H1 (cell line): ENCODE data around the gene CRHR2. TPM values are rescaled to one million over a fixed set of nuclear protein-coding genes. Genes with fewer than 3 reads are reported as not detected.

Experiments used
- CTCF ChIA-PET: fragments of 300-600 bp; sonication (Branson Sonifier 250); formaldehyde crosslinking; loops from one replicate; lab custom pipeline; 2021; ENCODE audit not compliant: partially characterized antibody; lab: Charles Lee
- POLR2A ChIA-PET: fragments of 300-600 bp; sonication (Branson Sonifier 250); formaldehyde crosslinking; loops from one replicate; lab custom pipeline; 2021; ENCODE audit warnings: inconsistent platforms; ENCODE audit not compliant: partially characterized antibody; lab: Charles Lee
- DNase-seq, 2 experiments: peaks; one replicate each; pipeline versions ENCODE4 v3.0.0 to v3.0.0-alpha.2; 2010 to 2022; ENCODE audit warnings: low spot score in 2 of 2, low read depth in 1 of 2, mixed read lengths in 1 of 2
- FAIRE-seq: peaks from 2 replicates; lab custom pipeline; 2011; peaks lifted over from hg19 to GRCh38; lab: Jason Lieb, UNC
- H2AFZ ChIP-seq: 2 replicates; pipeline ENCODE4 v1.8.1; 2012; ENCODE audit warnings: low read length, inconsistent platforms
- H2AK5ac ChIP-seq: 2 replicates; pipeline ENCODE4 v1.6.1; 2013; ENCODE audit warnings: low read depth, low read length
- H2BK120ac ChIP-seq: replicated peaks from 2 replicates; pipeline ENCODE3; 2013; ENCODE audit warnings: low read depth, low read length, inconsistent platforms
- H2BK12ac ChIP-seq: 2 replicates; pipeline ENCODE4 v1.6.1; 2013; ENCODE audit warnings: low read depth, low read length
- H2BK15ac ChIP-seq: 2 replicates; pipeline ENCODE4 v1.6.1; 2013; ENCODE audit warnings: low read length
- H2BK20ac ChIP-seq: 2 replicates; pipeline ENCODE4 v1.6.1; 2013; ENCODE audit warnings: low read length
- H2BK5ac ChIP-seq: 2 replicates; pipeline ENCODE4 v1.6.1; 2013; ENCODE audit warnings: low read depth, low read length
- H3K14ac ChIP-seq: 2 replicates; pipeline ENCODE4 v1.6.1; 2013; ENCODE audit warnings: inconsistent platforms; ENCODE audit not compliant: insufficient read length
- H3K18ac ChIP-seq: 2 replicates; pipeline ENCODE4 v1.6.1; 2013; ENCODE audit warnings: low read length; ENCODE audit errors: extremely low read depth
- H3K23ac ChIP-seq: 2 replicates; pipeline ENCODE4 v1.6.1; 2013; ENCODE audit warnings: inconsistent platforms; ENCODE audit not compliant: insufficient read length
- H3K23me2 ChIP-seq: 2 replicates; pipeline ENCODE4 v1.6.1; 2013; ENCODE audit warnings: low read depth, low read length
- H3K27ac ChIP-seq: 2 replicates; pipeline ENCODE4 v1.6.1; 2011; ENCODE audit warnings: low read depth, low read length, inconsistent platforms
- H3K27me3 ChIP-seq, 4 experiments: replicated peaks in 1 of 4; 1 replicate in 1 of 4; 2 replicates in 3 of 4; pipeline versions ENCODE4 v1.6.1 to v1.8.1; 2011 to 2013; ENCODE audit warnings: low read length in 3 of 4, mild to moderate bottlenecking in 3 of 4, inconsistent platforms in 2 of 4, mixed read lengths in 2 of 4, moderate library complexity in 1 of 4; ENCODE audit not compliant: control insufficient read depth in 3 of 4, insufficient read depth in 3 of 4; ENCODE audit errors: extremely low read depth in 1 of 4
- H3K36me3 ChIP-seq, 4 experiments: 2 replicates each; pipeline versions ENCODE4 v1.6.1 to v1.8.1; 2011 to 2013; ENCODE audit warnings: mild to moderate bottlenecking in 4 of 4, low read length in 3 of 4, moderate library complexity in 2 of 4, control low read depth in 1 of 4, inconsistent platforms in 1 of 4; ENCODE audit not compliant: insufficient read depth in 4 of 4, control insufficient read depth in 2 of 4
- H3K4ac ChIP-seq: replicated peaks from 2 replicates; pipeline ENCODE3; 2013; ENCODE audit warnings: low read length, low read depth, mixed read lengths, inconsistent platforms; ENCODE audit not compliant: insufficient read length
- H3K4me1 ChIP-seq, 4 experiments: replicated peaks in 1 of 4; 1 replicate in 1 of 4; 2 replicates in 3 of 4; pipeline versions ENCODE4 v1.6.1 to v1.8.1; 2011 to 2013; ENCODE audit warnings: low read length in 3 of 4, inconsistent platforms in 2 of 4, mixed read lengths in 1 of 4; ENCODE audit not compliant: insufficient read depth in 4 of 4, control insufficient read depth in 3 of 4
- H3K4me2 ChIP-seq, 2 experiments: 2 replicates each; pipeline versions ENCODE4 v1.6.1 to v1.8.1; 2011 to 2013; ENCODE audit warnings: low read depth in 2 of 2, low read length in 2 of 2, control low read depth in 1 of 2, inconsistent platforms in 1 of 2, mild to moderate bottlenecking in 1 of 2; ENCODE audit not compliant: insufficient read depth in 1 of 2
- H3K4me3 ChIP-seq, 4 experiments: fragments of 200-600, 300-600 bp in 1 of 4; sonication (generic), shearing (Covaris generic), sonication (Bioruptor Twin) in 1 of 4; 2 replicates each; pipeline versions ENCODE4 v1.5.1 to v1.8.1; 2011 to 2016; ENCODE audit warnings: low read length in 4 of 4, low read depth in 3 of 4, control low read depth in 2 of 4, inconsistent platforms in 2 of 4, mild to moderate bottlenecking in 2 of 4, mixed read lengths in 1 of 4, moderate library complexity in 1 of 4; ENCODE audit not compliant: insufficient read depth in 2 of 4; ENCODE audit errors: extremely low read depth in 1 of 4
- H3K56ac ChIP-seq: replicated peaks from 2 replicates; pipeline ENCODE3; 2013; ENCODE audit warnings: low read depth, mild to moderate bottlenecking, mixed read lengths, low read length, inconsistent platforms; ENCODE audit not compliant: insufficient read length
- H3K79me1 ChIP-seq: 2 replicates; pipeline ENCODE4 v1.6.1; 2013; ENCODE audit warnings: low read depth, low read length, control low read depth
- H3K79me2 ChIP-seq, 2 experiments: 2 replicates each; pipeline versions ENCODE4 v1.6.1 to v1.8.1; 2012 to 2013; ENCODE audit warnings: low read length in 2 of 2, mild to moderate bottlenecking in 2 of 2, inconsistent platforms in 1 of 2; ENCODE audit not compliant: insufficient read depth in 2 of 2, control insufficient read depth in 1 of 2
- H3K9ac ChIP-seq, 4 experiments: replicated peaks in 1 of 4; 1 replicate in 1 of 4; 2 replicates in 3 of 4; pipeline versions ENCODE4 v1.6.1 to v1.8.1; 2011 to 2013; ENCODE audit warnings: low read depth in 3 of 4, low read length in 3 of 4, control low read depth in 2 of 4, mild to moderate bottlenecking in 2 of 4, moderate library complexity in 2 of 4, inconsistent platforms in 1 of 4; ENCODE audit errors: extremely low read depth in 1 of 4
- H3K9me3 ChIP-seq, 2 experiments: 2 replicates each; pipeline versions ENCODE4 v1.6.1 to v1.8.1; 2012 to 2013; ENCODE audit warnings: mild to moderate bottlenecking in 2 of 2, moderate library complexity in 2 of 2, control low read depth in 1 of 2, inconsistent platforms in 1 of 2, low read depth in 1 of 2, low read length in 1 of 2, mixed read lengths in 1 of 2; ENCODE audit not compliant: insufficient read depth in 2 of 2
- H4K20me1 ChIP-seq, 2 experiments: replicated peaks in 1 of 2; 2 replicates each; pipeline versions ENCODE3 to v1.8.1; 2011 to 2013; ENCODE audit warnings: inconsistent platforms in 2 of 2, low read length in 2 of 2, mild to moderate bottlenecking in 1 of 2; ENCODE audit not compliant: insufficient read depth in 2 of 2, control insufficient read depth in 1 of 2
- H4K5ac ChIP-seq: 2 replicates; pipeline ENCODE4 v1.6.1; 2013; ENCODE audit warnings: low read length, low read depth, mixed read lengths, inconsistent platforms; ENCODE audit not compliant: insufficient read length
- H4K8ac ChIP-seq: 2 replicates; pipeline ENCODE4 v1.8.0; 2013; ENCODE audit warnings: mild to moderate bottlenecking, moderate library complexity, low read length, inconsistent platforms; ENCODE audit not compliant: insufficient read depth; ENCODE audit errors: extremely low read depth
- H4K91ac ChIP-seq: replicated peaks from 2 replicates; pipeline ENCODE3; 2013; ENCODE audit warnings: low read length, mixed read lengths, inconsistent platforms; ENCODE audit not compliant: insufficient read length
- ATF2 ChIP-seq: IDR thresholded peaks from 2 replicates; pipeline ENCODE4 v1.6.1; 2012; ENCODE audit warnings: low read length, inconsistent platforms
- BACH1 ChIP-seq: IDR thresholded peaks from 2 replicates; pipeline ENCODE4 v1.6.1; 2012; ENCODE audit warnings: low read length, improper control_type of control experiment
- CBX5 ChIP-seq: fragments of 300-800, 300-1000 bp; sonication (generic); IDR thresholded peaks from 2 replicates; pipeline ENCODE4 v1.7.1; 2016; ENCODE audit warnings: antibody characterized with exemption, low read length, low read depth
- CTBP2 ChIP-seq: IDR thresholded peaks from 2 replicates; pipeline ENCODE4 v1.7.0; 2011; ENCODE audit warnings: borderline replicate concordance, mild to moderate bottlenecking, moderate library complexity, mixed read lengths, low read length; ENCODE audit not compliant: insufficient read depth, insufficient read length
- EGR1 ChIP-seq: IDR thresholded peaks from 2 replicates; pipeline ENCODE4 v1.6.1; 2011; ENCODE audit warnings: low read depth, low read length, borderline replicate concordance
- FOSL1 ChIP-seq: IDR thresholded peaks from 2 replicates; pipeline ENCODE4 v1.6.1; 2011; ENCODE audit warnings: mild to moderate bottlenecking, low read depth, low read length, moderate library complexity; ENCODE audit not compliant: insufficient read depth
- KDM5A ChIP-seq: fragments of 200-600 bp; IDR thresholded peaks from 2 replicates; pipeline ENCODE4 v1.7.1; 2012; ENCODE audit warnings: mild to moderate bottlenecking, low read length, inconsistent platforms, mixed read lengths
- RBBP5 ChIP-seq: IDR thresholded peaks from 2 replicates; pipeline ENCODE4 v1.7.1; 2012; ENCODE audit warnings: low read depth, mild to moderate bottlenecking, inconsistent platforms, low read length, moderate library complexity, borderline replicate concordance
- TEAD4 ChIP-seq: IDR thresholded peaks from 2 replicates; pipeline ENCODE4 v1.6.1; 2012; ENCODE audit warnings: low read depth, low read length, inconsistent platforms, mixed read lengths
- WGBS, 2 experiments: shearing (Covaris generic) in 1 of 2; methylation state at CpG; one replicate each; pipeline versions ENCODE4 v1.1.6 to v1.1.7; 2013 to 2015; ENCODE audit warnings: low lambda C conversion rate in 2 of 2, mixed read lengths in 2 of 2, inconsistent platforms in 1 of 2, low coverage in 1 of 2, missing lambda C conversion rate in 1 of 2; ENCODE audit not compliant: insufficient replicate concordance in 2 of 2, insufficient coverage in 1 of 2, insufficient read length in 1 of 2; ENCODE audit errors: extremely low coverage in 1 of 2, missing lambda C conversion rate in 1 of 2; 5-methylcytosine and 5-hydroxymethylcytosine counted together
- polyA plus RNA-seq, 7 experiments: library from polyadenylated mRNA; depleted of rRNA in 3 of 7; stranded (reverse) in 5 of 7; unstranded in 2 of 7; fragments of >200 nt in 5 of 7; fragments of 200-250 nt in 2 of 7; gene quantifications; 1 replicate in 5 of 7; 2 replicates in 1 of 7; 4 replicates in 1 of 7; pipeline versions ENCODE4 v1.2.1 to v1.2.3, GENCODE V29; 2011 to 2013; ENCODE audit warnings: missing spikeins in 2 of 7, mixed read lengths in 2 of 7
- total RNA-seq: library from RNA; stranded (reverse); fragmentation: NEBNext Ultra II Directional; extraction: Animal tissue kit (Norgen Biotek cat#: 25700); gene quantifications from 2 replicates; pipeline ENCODE4 v1.2.1, GENCODE V29; 2021

CRHR2 gene
- total and polyA plus RNA-seq, 2 of the 8 experiments (the other 6 are each of a cell fraction or from before 2014, with no cell fraction given), result 0.37 to 1.3 TPM

GRCh38 chr7:30707391-30708357 lies 25.4 kb upstream of the CRHR2 start:
- H3K27ac ChIP-seq, result no peak overlapping the region
- no peak overlapping the region for H2BK120ac ChIP-seq
- ChIA-PET POLR2A (interaction anchor here (1.1 kb wide), 1 partner anchor 14 kb away, joined by 3 read pairs; no protein-coding TSS in a partner anchor), CTCF (interaction anchor here (0.6 to 2.4 kb wide), 11 partner anchors 9 to 83 kb away, joined by 3 to 11 read pairs (median 4); partner anchors contain the start of gene CRHR2)
- no peak overlapping the region for H2BK12ac ChIP-seq
- 89% methylated on average over 16 of the region's 16 CpGs; no CpG with 5 or more reads in 1 of the 2 experiments for WGBS, 2 experiments
- no peak overlapping the region for H3K56ac ChIP-seq
- no peak overlapping the region for H2BK5ac ChIP-seq
- H3K27me3 ChIP-seq, result no peaks in the 10 kb centered on the region
- no peaks in the 10 kb centered on the region for H3K79me1 ChIP-seq
- no peak overlapping the region for H4K91ac ChIP-seq
- H4K8ac ChIP-seq, result no peak overlapping the region
- no peak overlapping the region for H3K14ac ChIP-seq
- no peak overlapping the region for H4K5ac ChIP-seq
- no peak overlapping the region for H2BK20ac ChIP-seq
- no peaks in the 10 kb centered on the region for H3K9me3 ChIP-seq
- H3K4me1 ChIP-seq, result no peaks in the 10 kb centered on the region; a peak in 1 of 7 replicates
- H3K18ac ChIP-seq, result no peak overlapping the region
- FAIRE-seq (no peak), DNase-seq (no peak)
- no peaks in the 10 kb centered on the region for H3K36me3 ChIP-seq
- no peak overlapping the region for H2BK15ac ChIP-seq
- no peak overlapping the region for H3K4ac ChIP-seq
- H3K4me2 ChIP-seq, result no peak overlapping the region
- H3K79me2 ChIP-seq, result no peaks in the 10 kb centered on the region
- no peak overlapping the region for H3K9ac ChIP-seq
- H2AFZ ChIP-seq, result no peak overlapping the region
- no peak overlapping the region for H3K4me3 ChIP-seq
- no peaks in the 10 kb centered on the region for H4K20me1 ChIP-seq
- H3K23ac ChIP-seq, result no peak overlapping the region
- no peaks in the 10 kb centered on the region for H3K23me2 ChIP-seq
- no peak overlapping the region for H2AK5ac ChIP-seq
- TF ChIP-seq KDM5A (no peak), RBBP5 (no peak), FOSL1 (no peak), EGR1 (no peak), TEAD4 (no peak), CTBP2 (no peak), CBX5 (no peak), BACH1 (no peak), ATF2 (no peak)
